ENCODE results near the gene PPIL6.

The PPIL6 gene

DNA sequence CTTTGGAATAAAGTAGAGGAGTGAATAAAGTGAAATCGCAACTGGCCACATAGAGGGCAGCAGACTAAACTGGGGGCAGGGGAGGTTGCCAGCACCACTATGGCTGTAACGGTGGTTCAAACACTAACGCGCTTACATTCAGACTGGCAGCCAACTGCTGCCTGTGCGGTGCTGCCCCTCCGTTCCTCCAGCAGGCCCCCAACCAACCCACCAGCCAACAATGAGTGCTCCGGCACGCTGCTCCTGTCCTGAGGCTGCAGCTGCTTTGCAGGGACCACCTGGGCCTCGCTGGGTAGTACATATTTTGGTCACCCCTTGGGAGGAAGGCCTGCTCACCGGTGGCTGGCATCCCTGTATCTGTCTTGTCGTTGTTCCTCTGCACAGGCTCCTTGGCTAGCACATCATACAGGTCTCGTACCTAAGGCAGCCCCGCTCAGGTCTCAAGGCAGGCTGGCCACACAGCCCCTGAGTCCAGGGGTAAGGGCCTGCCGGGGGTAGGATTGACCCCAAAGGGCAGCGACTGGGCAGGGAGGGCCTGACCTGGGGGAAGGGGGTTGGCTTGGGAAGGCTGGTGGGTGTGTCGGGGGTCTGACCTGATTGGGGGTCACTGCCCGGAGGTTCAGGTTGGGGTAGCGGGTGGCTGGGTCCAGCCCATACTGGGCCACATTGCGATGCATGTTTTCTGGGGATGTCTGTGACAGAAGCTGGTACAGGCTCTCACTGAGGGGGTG is 8.8 kb upstream of the PPIL6 start:
- DNase-seq (ENCODE audit: low read depth): no peak

DNA sequence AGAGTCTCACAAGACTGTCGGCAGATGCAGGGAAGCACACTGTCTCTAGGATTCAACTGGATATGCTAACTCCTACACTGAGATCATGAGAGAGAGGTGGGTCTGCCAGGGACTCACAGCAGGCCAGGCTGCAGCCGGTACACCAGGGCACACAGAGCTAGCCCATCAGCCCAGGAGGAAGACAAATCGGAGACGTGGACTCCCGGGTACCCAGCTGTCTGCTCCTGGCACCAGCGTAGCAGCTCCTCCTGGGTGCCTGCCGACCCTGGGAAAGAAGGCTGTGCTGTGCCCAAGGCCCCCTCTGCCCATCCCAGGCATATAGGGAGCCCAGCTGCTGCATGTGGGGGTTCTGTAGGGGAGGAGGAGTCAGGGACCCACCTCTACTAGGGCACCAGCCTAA is 8.2 kb upstream of the PPIL6 start:
- DNase-seq (ENCODE audit: low read depth): no peak

DNA sequence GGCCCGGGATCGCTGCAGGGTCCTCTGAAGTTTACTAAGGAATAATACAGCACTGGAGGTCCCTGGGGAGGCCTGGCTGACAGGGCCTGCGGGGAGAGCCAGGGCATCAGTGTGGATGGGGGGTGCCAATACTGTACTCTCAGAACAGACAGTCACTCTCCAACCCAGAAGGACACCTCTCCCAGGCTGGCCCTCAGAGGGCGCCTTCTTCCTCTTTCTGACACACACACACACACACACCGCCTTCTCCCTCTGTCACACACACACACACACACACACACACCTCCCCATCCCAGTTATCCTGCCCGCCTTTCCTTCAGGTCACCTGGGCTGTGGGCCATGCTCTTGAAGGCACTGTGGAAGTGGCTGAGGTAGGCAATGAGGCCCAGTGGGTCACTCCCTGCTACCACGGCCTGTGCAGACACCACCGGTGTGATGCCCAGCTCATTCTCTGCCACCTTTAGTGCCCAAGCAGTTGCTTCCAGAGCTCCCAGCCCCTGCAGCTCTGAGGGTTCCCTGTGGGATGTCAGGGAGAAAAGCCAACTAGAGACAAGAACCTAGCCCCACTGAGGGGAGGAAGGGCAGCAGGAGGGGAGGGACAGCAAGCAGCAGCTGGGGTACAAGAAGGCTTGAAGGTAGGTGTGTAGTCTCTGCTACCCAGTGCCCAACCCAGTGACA is 7.6 kb upstream of the PPIL6 start:
- DNase-seq (ENCODE audit: low read depth): no peak

DNA sequence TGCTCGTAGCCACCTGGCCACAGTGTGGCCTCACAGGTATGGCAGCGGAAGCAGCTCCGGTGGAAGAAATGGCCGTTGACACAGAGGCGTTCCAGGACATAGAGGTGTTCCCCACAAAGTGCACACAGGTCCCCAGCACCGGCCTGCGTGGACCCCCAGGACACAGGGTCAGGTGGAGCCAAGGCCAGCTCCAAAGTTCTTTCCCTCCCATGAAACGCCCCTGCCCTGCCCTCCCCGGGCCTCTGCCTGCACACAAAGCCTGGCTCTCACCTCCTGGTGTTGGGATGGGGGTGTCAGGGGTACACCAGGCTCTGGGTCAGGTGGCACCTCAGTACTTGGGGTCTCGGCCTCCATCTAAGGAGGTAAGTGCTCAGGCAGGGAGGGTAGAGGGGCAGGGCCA is 6.7 kb upstream of the PPIL6 start:
- no peak for DNase-seq (ENCODE audit: low read depth)

DNA sequence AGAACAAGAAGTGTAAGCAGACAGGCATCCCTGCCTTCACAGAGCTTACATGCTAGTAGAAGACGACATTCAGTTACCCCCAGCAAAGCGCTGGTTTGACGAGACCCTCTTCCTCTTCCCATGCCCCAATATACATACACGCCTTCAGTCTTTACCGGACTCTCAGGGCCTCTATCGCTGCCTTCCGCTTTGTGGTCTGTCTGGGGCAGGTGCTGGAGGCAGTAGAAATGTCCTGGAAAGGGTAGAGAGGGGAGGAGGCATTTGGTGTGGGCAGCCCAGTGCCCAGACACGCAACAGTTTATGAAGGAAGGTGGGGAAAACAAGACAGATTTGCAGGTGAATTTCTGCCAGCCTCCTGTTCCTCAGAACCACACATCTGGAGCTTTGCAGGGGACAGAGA is 6.1 kb upstream of the PPIL6 start:
- no peak for DNase-seq (ENCODE audit: low read depth)

DNA sequence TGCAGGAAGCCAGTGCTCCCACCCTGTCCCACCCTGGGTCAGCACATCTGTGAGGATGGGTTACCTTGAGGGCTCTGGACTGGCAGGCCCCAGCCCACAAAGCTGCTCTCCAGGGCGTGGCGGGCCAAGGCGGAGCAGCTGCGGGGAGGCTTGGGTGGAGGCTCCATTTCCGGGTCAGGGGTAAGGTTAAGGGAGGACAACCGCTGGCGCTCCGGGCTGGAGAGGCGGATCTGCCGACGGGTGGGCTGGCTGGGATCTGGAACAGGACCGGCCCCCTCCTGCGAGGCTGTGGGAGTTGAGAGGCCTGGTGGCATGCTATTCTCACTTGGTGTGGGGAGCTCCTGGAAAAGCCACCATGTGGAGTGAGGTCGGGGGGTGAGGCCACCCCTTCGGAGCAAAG is 5.6 kb upstream of the PPIL6 start:
- DNase-seq (ENCODE audit: low read depth): no peak

DNA sequence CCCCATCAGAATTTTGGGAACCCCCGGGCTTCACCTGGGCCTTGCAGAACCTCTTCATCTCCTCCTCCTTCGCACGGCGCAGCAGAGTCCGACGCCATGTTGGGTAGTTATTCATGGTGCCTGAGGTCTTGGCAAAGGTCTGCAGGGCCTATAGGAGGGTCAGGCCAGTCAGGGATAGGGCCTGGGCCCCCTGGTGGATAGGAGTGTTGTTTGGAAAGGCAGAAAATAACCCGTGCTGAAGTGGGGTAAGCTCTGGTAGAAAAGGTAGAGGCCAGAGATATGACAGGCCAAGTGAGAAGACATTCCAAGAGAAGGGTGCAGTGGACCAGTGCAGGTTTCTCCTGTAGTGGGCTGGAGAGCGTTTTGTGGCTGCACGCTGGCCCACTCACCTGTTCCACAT is 5.0 kb upstream of the PPIL6 start:
- DNase-seq (ENCODE audit: low read depth): no peak

DNA sequence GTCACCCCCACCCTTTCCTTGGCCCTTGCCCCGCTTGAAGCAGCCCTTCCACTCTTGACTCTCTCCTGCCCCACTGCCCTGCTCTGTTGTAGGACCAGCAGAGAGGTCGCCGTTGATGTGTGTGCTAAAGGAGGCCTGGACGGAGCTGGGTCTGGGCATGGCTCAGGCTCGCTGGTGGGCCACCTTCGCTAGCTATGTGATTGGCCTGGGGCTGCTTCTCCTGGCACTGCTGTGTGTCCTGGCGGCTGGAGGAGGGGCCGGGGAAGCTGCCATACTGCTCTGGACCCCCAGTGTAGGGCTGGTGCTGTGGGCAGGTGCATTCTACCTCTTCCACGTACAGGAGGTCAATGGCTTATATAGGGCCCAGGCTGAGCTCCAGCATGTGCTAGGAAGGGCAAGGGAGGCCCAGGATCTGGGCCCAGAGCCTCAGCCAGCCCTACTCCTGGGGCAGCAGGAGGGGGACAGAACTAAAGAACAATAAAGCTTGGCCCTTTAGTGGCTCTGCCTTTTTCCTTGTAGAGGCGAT is 3.1 kb upstream of the PPIL6 start:
- DNase-seq (ENCODE audit: low read depth): no peak

DNA sequence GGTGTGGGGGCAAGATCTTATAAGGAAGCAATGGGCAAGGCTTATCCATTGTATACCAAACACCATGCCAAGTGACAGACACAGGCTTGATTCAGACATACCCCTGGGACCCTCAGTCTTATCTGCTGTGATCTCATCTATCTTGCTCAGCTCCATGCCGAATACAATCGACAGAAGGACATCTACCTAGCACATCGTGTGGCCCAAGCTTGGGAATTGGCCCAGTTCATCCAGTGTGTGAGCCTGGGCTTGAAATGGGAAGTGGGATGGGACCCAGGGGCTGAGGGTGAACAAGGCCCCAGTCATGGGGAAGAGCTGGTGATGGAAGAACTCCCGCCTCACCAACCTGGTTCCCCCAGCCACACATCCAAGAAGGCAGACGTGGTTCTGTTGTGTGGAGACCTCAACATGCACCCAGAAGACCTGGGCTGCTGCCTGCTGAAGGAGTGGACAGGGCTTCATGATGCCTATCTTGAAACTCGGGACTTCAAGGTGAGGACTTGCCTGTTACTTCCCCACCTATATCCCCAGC is 2.0 kb upstream of the PPIL6 start:
- no peak for DNase-seq (ENCODE audit: low read depth)

DNA sequence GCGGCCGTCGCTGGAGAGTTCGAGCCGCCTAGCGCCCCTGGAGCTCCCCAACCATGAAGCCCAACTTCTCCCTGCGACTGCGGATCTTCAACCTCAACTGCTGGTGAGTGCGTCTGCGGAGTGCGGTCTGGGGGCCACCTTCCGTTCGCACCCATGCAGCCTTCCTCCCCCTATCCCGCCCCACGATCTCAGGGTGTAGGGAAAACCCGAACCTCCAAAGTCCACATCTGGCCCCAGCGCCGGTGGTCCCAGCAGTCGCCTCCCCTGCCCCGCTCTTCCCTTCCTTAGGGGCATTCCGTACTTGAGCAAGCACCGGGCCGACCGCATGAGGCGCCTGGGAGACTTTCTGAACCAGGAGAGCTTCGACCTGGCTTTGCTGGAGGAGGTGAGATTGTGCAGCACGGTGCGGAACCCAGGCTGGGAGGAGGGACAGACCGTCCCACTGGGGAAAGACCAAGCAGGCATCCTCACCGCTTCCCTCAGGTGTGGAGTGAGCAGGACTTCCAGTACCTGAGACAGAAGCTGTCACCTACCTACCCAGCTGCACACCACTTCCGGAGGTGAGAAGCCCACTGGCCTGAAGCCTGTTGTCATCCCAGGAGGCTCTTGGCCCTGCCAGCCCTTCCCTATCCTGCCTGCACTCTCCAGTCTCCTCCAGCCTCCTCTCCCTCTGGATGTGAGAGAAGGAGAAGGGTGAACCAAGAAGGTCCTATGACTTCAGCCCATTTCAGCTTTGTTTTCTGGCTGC is 815 bp upstream of the PPIL6 start:
- DNase-seq (ENCODE audit: low read depth): no peak

DNA sequence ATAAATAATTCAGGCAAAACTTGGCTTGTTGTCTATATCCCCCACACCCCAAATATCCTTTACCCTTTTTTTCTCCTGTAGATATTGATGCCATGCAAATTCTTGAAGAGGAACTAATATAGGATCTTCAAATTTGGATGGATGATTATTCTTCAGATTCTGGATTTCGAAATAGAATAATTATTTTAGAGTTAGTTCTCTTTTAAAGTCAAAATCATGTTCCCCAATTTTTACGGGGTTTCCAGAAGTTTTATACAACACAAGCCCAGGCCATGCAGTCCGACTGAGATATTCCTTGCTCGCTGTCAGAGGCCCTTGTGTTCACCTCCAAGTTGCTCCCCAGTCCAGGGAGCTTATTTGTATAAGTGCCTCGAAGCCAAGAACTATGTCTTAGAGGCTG is 4.4 kb downstream of the PPIL6 start:
- DNase-seq (ENCODE audit: low read depth): no peak

DNA sequence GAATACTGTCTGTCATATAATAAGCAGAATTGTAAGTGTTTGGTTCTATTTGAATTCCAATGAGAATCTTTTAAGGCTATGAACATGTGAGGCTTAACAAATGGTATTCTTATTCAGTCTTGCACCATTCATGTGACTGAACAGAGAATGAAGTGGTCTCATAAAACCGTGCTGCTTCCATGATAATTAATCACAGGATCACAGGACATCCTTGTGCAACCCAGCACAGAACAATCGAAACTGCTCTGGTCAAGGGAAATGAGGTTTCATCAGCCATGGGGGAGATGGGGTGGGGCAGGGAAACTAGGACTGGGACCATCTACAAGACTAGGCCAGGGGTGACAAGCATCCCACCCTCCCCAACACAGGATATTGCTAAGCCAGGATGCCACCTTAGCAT is 6.0 kb downstream of the PPIL6 start:
- DNase-seq (ENCODE audit: low read depth): no peak

DNA sequence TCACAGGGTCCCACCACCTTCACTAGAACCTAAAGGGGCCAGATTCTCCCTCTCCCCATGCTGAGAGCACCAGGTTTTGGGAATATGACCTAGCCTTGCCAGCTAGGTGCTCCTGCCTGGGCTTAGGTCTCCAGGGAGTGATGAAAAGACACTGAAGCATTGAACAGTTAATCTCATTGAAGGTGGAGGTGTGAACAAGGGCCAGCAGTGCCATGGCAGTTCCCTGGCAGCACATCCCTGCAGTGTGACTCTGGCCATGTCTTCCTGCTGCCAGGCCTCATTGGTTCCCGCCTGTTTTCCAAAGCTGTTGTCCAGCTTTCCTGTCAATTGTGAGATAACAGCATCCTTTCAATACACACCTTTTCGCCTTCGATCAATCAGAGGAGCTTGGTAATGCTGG is 10.9 kb downstream of the PPIL6 start:
- no peak for DNase-seq (ENCODE audit: low read depth)

DNA sequence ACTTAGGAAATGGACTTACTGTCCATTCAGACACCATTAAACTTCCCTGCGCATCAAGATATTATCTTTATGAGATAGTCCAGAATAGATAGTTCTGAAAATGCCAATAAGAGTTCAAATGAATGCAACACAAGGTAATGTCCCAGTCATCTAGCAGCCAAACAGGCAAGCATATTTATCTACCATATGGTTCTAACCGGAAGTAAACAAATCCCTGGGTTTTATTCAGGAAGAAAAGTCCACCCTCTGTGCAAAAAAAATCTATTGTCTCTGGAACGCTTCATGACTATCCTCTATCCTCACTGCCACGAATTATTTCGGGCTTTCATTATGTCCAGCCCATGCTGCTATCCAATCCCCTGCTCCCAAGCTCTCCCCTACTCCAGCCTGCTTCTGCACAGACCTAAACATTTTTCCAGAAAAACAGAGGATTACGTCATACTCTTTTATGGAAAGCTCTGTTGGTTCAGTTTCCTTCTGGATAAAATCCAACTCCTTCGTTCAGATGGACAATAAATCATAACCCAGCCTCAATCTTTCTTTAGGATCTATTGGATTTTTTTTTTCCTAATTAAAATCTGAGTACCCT is 11.4 kb downstream of the PPIL6 start:
- DNase-seq (ENCODE audit: low read depth): no peak

DNA sequence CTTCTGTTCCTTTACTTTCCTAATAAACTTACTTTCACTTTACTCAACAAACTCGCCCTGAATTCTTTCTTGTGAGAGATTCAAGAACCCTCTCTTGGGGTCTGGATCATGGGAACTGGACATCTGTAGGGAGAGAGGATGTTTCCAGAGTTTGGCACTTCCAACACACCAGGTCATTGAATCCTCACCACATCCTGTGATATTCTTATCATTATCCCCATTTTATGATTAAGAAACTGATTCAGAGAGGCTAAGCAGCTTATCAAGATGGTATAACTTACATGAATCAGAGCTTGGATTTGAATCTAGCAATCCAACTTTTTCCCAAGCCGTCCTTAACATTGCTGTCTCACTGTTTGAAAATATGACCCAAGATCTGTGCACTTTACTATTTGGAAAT is 15.5 kb downstream of the PPIL6 start:
- no peak for DNase-seq (ENCODE audit: low read depth)

DNA sequence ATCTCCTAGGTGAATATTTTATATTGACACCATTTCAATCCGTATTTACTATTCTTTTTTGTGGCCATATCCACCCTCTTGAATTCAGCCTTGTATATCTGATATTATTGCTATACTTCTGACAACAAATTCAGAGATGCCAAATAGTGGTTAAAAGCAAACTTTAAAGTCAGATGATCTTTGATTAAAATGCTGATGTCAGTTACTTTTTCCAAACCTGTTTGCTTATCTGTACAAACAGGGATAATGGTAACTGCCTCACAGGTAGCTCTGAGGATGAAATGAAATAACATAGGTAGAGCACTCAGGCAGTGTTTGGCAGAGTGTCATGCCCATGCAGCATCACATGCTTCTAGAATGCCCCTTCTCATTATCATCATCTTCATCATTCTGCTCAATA is 19.2 kb downstream of the PPIL6 start:
- DNase-seq (ENCODE audit: low read depth): no peak

DNA sequence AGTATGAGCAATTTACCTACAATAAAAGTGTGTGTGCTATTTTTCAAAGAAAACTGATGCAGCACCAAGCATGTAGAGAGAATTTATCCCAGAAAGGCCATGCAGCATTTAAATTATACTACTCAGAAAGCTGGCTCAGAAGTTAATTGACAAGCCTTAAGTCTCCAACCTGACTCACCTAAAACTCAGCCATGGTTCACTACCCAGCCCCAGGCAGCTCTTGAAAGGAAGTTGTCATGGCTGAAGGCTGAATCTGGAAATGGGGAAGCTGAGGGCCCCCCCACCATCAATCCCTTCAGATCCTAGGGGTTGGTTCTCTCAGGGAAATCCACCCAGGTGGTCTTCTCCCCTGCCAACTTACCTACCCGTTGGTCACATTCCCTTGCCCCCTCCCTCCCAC is 19.7 kb downstream of the PPIL6 start:
- no peak for DNase-seq (ENCODE audit: low read depth)

DNA sequence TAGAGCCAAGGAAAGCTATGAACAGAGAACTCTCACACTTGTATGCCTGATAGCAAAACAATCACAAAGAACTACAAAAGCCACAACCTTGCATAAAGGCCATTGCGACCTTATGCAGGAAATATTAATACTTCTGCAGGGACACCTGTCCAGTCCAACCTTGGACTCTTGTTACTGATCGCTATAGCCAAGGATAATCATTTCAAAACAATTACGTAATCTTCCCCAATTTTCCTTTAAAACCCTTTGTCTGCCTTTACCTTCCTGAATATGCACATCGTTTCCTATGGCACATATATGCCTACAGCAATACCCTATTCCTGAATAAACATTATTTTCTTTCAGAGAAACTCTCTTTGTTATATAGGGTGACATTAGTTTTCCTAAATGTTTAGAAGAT is 22.8 kb downstream of the PPIL6 start:
- no peak for DNase-seq (ENCODE audit: low read depth)

DNA sequence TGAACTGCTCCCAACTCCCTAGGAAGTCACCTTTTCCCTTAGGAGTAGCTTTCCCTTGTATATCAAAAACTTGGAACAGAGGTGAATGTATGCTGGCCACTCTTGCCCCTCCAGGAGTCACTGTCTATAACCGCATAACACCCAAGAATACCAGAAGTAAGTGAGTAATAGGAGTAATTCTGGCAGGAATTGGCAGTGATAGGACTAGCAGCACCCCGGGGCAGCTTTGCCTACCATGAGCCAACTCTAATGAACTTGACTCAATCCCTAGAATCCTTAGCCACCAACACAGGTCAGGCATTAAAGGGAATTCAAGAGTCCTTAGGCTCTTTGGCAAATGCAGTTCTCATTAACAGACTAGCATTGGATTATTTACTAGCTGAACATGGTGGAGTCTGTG is 29.4 kb downstream of the PPIL6 start:
- DNase-seq (ENCODE audit: low read depth): no peak

DNA sequence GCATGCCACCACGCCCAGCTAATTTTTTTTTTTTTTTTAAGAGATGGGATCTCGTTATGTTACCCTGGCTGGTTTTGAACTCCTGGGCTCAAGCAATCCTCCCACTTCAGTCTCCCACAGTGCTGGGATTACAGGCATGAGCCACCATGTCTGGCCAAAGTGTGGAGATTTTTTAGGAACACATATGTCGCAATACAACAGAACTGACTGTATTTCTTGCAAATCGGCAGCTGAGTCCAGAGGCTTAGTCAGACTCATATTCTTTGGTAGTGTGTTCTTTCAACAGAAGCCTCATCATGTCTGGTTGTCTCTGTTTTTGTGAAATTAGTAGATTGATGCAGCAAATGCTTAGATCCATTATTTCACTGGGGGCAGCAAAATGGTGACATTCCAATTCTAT is 34.2 kb downstream of the PPIL6 start:
- no peak for DNase-seq (ENCODE audit: low read depth)

DNA sequence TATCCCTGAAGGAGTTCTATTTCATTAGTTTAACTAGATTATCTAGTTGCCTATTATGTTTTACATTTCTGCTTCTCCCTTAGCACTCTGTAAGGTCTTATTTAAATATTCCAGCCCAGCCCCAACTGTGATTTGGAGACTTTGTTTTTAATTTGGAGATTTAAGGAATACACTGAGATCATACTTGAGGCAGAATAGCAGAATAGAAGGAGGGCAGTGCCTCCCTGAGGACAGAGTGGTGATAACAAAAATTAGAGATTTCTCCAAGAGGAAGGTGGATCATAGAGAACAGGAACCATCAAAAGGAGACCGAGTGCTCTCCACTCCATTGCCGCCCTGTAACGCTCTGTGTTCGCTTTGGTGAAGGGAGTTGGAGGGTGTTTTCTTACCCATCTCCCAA is 43.4 kb downstream of the PPIL6 start:
- no peak for DNase-seq (ENCODE audit: low read depth)

DNA sequence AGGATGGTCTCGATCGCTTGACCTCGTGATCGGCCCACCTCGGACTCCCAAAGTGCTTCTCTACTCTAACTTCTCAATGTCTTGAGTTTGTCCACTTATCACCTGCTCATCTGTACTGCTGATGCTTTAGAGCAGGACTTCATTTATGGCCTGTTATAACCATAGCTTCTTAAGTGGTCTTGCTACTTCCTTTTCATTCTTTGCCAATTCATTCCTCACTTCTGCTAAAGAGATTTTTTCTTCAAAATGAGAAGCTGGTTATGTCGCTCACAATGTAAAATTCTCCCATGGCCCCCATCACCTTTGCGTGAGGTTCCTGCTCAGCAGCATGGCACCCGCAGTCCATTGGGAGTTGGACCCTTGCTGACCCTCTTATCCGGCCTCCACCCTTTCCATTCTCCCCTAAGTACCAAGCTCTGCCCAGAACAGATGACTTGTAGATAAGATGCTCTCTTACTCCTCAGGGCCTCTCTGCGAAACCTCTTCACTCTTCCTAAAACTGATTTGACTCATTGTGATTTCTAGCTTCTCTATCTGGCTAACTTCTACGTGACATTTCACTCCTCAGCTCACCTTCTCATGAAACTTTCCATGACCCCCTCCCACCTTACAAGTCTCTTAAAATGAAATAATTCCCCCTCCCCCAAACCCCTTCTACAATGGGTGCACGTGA is 44.2 kb downstream of the PPIL6 start:
- DNase-seq (ENCODE audit: low read depth): no peak
